ENCODE results near the gene CCL24.

Gene CCL24

GRCh38 chr7:75818472-75818871 lies 4.9 kb upstream of the CCL24 start:
- H3K4me3 ChIP-seq (ENCODE audit: low read depth, low read length): no peak overlapping the region
- TF ChIP-seq CTCF (IDR thresholded peaks at IDR 0.05; ENCODE audit: control insufficient read depth, extremely low read depth, insufficient read depth): no peak
- no peak for DNase-seq (ENCODE audit: low read depth)

GRCh38 chr7:75817116-75817515 lies 3.5 kb upstream of the CCL24 start:
- H3K4me3 ChIP-seq (ENCODE audit: low read depth, low read length): no peak overlapping the region
- DNase-seq (ENCODE audit: low read depth): no peak
- TF ChIP-seq CTCF (IDR thresholded peaks at IDR 0.05; ENCODE audit: control insufficient read depth, extremely low read depth, insufficient read depth): no peak

- DNase-seq (ENCODE audit: low read depth): no peak
- TF ChIP-seq CTCF (IDR thresholded peaks at IDR 0.05; ENCODE audit: control insufficient read depth, extremely low read depth, insufficient read depth): no peak
- H3K4me3 ChIP-seq (ENCODE audit: low read depth, low read length): no peak overlapping the region
Observed at GRCh38 chr7:75815418-75816064, 1.9 kb upstream of the CCL24 start.

GRCh38 chr7:75814407-75814947 lies 871 bp upstream of the CCL24 start:
- DNase-seq (ENCODE audit: low read depth): no peak
- no peak for TF ChIP-seq CTCF (IDR thresholded peaks at IDR 0.05; ENCODE audit: control insufficient read depth, extremely low read depth, insufficient read depth)

GRCh38 chr7:75813084-75813483 lies 522 bp downstream of the CCL24 start:
- DNase-seq (ENCODE audit: low read depth): no peak
- H3K4me3 ChIP-seq (ENCODE audit: low read depth, low read length): no peak overlapping the region
- TF ChIP-seq CTCF (IDR thresholded peaks at IDR 0.05; ENCODE audit: control insufficient read depth, extremely low read depth, insufficient read depth): no peak

More at GRCh38 chr7:75814407-75814947, 871 bp upstream of the CCL24 start:
- no peak overlapping the region for H3K4me3 ChIP-seq (ENCODE audit: low read depth, low read length)

GRCh38 chr7:75811894-75812678 lies 1.5 kb downstream of the CCL24 start:
- no peak overlapping the region for H3K4me3 ChIP-seq (ENCODE audit: low read depth, low read length)
- no peak for TF ChIP-seq CTCF (IDR thresholded peaks at IDR 0.05; ENCODE audit: control insufficient read depth, extremely low read depth, insufficient read depth)
- DNase-seq (ENCODE audit: low read depth): no peak

Data from LNCaP clone FGC (cell line).